Stimulated activated CD8-positive, alpha-beta memory T cell treated with anti-CD3 and anti-CD28 coated beads, Interleukin-15, amount 100 ng/mL, for 4 hours (primary cell): ENCODE results near the gene VIL1.

ENCODE experiments used
- DNase-seq, 2 donors: peaks; one replicate each; pipeline ENCODE4 v3.0.0-alpha.2; 2020; ENCODE audit warnings: low read depth in 2 of 2

The VIL1 gene

DNA sequence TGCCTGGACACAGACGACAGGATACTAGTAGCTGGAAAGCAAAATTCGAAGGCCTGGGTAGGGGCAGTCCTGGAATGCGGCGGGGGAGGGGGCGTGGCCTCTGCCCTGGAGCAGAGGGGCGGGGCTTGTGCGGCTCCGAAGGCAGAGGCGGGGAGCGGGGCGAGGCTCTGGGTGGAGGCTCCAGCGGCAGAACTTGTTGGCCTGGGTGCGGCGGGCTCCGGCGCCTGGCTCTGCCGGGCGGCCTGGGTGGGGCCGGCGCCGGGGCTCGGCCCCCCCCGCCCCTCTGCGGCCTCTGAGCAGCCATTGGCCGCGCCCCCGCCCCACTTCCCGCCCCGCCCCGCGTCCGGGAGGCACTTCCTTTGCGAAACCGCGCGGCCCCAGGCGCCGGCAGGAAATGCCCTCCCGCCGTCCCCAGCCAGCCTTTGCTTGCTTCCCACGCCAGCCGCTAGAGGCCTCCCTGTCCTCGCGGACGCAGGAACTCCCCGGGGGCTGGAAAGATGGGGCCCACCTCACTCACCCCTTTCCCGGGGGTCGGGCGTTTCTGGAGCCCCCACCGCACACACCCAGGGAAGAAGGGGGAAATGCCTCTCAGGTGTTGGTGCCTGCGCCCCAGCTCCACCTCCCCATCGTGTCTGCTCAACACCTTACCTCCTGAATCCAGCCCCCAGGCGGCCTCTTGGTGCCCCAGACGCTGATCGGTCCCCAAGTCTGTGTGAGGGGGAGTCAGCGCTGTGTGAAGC lies 12.5 kb upstream of the VIL1 start:
- DNase-seq: peak; percentile 77 to 82

DNA sequence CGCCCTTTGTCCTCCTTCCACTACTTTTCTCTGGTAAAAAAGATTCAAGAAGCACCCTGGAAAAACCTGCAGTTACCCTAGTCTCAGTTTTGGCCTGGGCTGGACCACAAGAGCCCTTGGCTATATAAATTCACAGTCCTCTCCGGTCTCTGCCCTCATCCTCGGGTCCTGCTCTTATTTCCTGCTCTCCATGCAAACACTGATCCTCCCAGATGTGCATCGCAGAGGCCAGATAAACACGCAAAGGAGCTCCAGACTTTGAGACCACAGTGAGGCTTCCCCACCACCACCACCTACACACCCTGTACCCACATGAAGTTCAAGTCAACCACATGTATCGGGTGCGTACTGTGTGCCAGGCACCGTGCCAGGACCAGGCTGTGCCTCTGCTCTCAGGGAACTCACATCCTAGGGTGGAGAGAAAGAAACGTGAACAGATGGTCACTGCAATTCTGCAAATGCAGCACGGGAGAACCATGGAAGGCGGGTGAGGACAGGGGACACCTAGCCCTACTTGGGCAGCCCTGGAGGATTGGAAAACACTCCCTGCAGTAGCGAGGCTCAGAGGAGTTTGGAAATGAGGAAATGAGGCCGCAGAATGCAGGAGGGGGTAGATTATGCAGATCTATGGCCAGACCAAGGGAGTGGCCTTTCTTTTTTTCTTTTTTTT lies 11.8 kb upstream of the VIL1 start:
- peak in 1 of 2 donors; percentile 46 for DNase-seq

DNA sequence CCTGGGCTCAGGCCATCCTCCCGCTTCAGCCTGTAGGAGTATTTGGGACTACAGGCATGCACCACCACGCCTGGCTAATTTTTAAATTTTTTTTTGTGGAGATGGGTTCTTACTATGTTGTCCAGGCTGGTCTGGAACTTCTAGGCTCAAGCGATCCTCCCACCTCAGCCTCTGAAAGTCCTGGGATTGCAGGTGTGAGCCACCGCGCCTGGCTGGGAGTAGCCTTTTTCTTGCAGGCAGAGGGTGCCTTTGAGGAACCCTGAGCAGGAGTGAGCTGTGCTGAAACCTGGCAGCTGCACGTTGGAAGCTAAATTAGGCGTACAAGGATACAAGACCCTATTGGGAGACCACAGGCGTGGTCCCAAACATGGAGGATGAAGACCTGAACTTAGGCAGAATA lies 11.2 kb upstream of the VIL1 start:
- DNase-seq: no peak

DNA sequence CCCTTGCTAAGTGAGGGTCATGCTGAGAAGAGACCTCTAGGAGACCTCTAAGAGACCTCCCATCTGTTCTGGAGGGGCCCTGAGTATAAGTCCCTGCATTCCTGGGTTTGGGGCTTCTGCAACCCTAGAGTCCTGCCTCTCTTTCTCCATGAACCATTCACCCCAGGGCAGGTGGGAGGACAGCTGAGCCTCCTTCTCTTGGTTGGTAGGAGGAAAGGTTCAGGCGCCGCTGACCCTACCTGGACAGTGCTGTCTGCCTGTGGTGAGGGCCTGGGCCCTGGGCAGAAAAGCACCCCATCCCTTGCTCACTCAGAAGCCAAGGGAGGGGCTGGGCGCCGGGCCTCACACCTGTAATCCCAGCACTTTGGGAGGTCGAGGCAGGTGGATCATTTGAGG lies 604 bp upstream of the VIL1 start:
- DNase-seq: no peak

DNA sequence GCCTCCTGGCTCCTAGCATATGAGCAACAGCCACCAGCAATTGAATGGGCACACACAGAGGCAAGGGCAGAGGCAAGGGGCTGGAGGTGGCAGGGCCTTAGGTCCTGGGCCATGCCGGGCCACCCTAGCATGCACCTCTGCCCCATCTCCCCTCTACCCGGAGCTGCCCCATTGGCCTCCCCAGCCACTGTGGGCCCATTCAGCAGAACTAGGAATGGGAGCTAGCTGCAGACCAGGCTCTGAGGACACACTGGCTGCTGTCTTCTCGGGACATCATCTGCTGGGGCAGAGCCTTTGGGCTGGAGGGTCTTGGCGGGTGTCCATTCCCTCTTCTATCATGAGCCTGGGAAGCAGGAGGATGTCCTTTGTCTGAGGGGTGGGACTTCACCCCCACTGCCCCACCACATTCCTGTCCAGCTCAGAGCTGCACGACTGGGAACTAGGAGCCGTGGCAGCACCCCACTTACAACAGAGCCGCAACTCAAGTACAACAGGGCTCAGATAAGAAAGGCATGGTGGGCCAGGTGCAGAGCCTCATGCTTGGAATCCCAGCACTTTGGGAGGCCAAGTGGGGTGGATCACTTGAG lies 800 bp downstream of the VIL1 start:
- DNase-seq: no peak

DNA sequence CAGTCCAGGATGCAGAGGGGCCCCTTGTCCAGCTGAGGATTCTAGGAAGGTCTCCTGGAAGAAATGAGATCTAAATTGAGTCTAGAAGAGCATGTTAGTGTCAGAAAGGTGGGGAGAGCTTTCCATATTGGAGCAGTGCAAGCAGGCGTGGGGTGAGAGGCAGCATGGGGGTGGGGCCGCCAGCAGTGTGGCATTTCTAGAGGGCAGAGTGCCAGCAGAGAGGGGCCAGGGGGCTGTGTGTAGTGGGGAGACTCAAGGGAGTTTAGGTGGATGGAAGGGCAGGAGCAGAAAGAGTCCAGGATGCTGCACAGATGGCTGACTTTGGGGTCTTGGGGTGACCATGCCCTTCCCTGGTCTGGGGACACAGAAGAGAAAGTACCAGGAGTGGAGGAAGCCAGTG lies 2.1 kb downstream of the VIL1 start:
- DNase-seq: no peak

DNA sequence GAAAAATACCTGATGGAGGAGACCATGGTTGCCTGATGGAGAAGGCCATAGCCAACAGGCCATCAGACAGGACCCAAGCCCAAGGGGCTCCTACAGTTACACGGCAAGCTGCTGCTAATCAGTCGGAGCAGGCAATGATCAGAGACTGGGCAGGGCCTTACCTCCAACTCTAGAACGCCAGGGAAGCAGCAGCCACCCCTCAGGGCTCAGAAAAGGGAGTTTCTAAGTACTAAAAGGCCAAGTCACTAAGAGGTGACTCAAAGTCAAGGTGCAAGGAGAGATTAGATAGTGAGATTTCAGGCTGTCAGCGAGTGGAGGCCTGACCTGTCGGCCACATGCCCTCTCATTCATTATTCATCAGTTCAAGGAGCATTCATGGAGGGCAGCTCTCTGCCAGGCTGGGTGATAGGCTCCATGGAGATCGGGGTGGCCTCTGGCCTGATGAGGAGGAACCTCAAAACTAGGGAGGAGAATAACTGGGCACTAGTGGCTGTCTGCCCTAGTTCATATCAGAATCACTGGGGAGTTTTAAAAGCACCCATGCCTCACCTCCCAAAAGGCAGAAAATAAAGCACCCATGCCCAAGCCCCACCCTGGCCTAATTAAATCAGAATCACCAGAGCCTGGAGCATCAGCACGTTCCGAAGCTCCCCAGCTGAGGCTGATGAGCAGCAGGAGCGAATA lies 3.6 kb downstream of the VIL1 start:
- DNase-seq: no peak

DNA sequence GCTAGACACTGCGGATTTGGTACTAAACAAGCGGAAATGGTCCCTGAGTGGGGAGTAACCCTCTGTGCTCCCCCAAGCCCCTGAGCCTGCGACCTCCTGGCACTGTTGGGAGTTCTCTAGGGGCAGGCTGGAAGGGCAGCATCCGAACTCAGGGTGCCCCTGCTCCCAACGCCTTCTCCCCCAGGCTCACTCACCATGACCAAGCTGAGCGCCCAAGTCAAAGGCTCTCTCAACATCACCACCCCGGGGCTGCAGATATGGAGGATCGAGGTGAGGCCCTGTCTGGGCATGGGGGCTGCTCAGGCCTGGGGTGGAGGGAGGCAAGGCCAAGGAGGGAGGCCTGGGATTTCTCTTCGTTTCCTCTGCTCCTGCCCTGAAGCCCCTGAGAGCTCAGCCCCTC lies 4.7 kb downstream of the VIL1 start:
- no peak for DNase-seq

DNA sequence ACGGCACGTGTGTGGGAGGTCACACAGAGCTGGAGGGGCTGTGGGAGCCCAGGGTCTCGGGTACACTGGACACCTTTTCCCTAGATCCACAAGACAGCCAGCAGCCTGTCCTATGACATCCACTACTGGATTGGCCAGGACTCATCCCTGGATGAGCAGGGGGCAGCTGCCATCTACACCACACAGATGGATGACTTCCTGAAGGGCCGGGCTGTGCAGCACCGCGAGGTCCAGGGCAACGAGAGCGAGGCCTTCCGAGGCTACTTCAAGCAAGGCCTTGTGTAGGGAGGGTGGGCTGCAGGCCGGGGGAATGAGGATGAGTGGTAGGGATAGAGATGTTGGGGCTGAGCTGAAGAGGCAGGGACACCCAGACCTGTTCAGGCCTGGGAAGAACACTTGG lies 6.6 kb downstream of the VIL1 start:
- DNase-seq: no peak

DNA sequence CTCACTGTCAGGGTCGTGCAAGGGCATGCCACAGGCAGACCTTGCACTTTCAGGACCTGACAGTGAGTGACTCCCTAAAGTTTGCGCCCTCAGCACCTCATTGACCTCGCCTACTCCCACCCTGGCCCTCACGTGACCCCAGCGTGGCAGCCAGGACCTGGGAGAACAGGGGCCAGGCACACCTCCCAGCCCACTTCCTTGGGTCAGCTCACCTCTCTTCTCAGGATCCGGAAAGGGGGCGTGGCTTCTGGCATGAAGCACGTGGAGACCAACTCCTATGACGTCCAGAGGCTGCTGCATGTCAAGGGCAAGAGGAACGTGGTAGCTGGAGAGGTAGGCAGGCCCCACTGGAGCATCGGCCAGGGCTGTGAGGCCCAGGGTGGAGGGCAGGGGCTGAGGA lies 8.8 kb downstream of the VIL1 start:
- DNase-seq: no peak

DNA sequence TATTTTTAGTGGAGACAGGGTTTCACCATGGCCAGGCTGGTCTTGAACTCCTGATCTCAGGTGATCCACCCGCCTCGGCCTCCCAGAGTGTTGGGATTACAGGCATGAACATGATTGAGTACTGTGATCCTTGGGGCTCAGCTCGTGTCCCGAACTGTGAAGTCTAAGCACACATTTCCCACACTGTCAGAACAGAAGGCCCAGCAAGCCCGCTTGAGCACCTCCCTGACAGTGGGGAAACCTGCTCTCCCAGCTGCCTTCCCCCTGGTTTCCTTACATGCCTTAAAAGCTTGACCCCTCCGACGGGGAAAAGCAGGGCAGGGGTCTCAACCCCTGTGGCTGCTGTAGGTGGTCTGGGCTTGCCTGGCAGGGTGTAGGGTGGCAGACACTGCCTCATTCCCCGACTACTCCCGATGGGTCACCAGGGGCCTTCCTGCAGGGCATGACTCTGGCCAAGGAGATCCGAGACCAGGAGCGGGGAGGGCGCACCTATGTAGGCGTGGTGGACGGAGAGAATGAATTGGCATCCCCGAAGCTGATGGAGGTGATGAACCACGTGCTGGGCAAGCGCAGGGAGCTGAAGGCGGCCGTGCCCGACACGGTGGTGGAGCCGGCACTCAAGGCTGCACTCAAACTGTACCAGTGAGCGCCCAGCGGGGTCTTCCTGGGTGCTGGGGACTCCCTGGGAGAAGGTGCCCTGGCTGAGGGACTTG lies 10.1 kb downstream of the VIL1 start:
- DNase-seq: no peak

DNA sequence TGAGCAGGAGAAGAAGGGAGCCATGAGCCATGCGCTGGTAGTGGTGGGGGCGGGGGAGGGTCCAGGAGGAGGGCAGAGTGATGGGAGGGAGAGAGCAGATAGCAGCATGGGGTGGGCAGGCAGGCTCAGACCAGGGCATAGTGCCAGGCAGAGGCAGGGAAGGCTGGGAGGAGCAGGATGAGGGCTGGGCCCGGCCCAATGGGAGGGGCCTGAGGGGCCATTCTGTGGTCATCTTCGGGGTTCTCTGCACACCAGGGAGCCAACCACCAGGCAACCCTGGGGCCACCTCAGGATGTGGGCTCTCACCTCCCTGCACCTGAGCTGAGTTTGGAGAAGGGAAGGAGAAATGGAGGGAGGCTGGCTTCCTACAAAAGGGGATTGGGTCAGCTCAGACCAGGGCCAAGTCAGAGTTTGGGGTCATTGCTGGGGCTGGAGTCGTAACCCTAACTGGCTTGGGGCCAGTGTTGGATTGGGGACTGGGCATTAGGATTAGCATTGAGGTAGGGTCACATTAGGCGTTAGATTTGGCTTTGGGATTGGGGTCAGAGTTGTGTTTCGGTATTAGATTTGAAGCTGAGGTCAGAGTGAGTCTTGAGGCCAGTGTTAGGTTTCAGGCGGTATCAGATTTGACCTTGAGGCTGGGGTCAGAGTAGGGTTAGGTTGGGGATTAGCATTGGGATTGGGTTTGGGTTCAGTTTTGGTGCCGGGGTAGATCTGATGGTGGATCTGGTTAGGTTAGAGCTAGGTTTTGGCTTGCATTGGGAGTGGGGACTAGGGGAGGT lies 11.2 kb downstream of the VIL1 start:
- no peak for DNase-seq

DNA sequence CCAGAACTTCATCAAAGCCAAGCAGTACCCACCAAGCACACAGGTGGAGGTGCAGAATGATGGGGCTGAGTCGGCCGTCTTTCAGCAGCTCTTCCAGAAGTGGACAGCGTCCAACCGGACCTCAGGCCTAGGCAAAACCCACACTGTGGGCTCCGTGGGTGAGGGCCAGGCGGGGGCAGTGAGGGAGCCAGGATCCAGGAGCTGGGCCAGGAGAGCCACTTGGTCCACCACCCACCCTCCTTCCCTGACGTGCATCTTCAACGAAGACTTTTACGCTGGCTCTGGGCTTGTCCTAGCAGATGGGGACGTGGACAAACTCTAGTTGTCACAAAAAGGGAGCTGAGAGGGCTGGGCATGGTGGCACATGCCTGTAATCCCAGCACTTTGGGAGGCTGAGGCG lies 11.8 kb downstream of the VIL1 start:
- no peak for DNase-seq

DNA sequence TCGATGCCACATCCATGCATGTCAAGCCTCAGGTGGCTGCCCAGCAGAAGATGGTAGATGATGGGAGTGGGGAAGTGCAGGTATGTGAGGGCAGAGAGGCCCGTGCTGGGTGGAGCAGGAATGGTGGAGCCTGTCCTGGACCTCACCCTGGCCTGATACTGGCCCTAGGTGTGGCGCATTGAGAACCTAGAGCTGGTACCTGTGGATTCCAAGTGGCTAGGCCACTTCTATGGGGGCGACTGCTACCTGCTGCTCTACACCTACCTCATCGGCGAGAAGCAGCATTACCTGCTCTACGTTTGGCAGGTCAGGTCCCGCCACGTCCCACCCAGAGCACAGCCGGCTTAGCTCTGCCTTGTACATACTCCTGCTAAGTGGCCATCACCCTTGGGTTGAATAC lies 13.0 kb downstream of the VIL1 start:
- DNase-seq: no peak

DNA sequence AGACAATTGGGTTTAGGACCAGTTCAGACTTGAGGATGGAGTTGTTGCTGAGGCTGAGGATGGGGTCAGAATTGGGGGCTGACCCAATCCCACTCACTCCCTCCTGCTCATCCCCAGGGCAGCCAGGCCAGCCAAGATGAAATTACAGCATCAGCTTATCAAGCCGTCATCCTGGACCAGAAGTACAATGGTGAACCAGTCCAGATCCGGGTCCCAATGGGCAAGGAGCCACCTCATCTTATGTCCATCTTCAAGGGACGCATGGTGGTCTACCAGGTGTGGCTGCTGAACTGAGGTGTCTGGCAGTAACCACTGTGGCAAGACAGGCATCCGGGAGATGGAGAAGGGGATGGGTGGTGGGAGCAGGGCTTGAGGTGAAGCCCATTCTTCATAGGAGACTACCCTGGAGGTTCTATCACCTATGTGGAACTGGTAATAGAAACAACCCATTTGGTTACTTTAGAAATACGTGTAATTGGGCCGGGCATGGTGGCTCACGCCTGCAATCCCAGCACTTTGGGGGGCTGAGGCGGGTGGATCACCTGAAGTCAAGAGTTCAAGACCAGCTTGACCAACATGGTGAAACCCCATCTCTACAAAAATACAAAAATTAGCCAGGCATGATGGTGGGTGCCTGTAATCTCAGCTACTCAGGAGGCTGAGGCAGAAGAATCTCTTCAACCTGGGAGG lies 13.9 kb downstream of the VIL1 start:
- DNase-seq: no peak

DNA sequence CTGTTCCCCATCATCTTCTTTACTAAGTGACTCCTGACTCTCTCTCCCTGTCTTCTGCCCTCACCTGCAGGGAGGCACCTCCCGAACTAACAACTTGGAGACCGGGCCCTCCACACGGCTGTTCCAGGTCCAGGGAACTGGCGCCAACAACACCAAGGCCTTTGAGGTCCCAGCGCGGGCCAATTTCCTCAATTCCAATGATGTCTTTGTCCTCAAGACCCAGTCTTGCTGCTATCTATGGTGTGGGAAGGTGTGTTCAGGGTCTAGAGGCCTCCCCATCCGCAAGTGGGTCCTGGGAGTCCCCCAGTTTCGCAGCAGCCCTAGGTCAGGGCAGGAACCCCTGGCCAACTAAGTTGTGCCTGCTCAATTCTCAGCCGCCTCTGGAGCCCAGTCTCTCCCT lies 15.5 kb downstream of the VIL1 start:
- DNase-seq: no peak

DNA sequence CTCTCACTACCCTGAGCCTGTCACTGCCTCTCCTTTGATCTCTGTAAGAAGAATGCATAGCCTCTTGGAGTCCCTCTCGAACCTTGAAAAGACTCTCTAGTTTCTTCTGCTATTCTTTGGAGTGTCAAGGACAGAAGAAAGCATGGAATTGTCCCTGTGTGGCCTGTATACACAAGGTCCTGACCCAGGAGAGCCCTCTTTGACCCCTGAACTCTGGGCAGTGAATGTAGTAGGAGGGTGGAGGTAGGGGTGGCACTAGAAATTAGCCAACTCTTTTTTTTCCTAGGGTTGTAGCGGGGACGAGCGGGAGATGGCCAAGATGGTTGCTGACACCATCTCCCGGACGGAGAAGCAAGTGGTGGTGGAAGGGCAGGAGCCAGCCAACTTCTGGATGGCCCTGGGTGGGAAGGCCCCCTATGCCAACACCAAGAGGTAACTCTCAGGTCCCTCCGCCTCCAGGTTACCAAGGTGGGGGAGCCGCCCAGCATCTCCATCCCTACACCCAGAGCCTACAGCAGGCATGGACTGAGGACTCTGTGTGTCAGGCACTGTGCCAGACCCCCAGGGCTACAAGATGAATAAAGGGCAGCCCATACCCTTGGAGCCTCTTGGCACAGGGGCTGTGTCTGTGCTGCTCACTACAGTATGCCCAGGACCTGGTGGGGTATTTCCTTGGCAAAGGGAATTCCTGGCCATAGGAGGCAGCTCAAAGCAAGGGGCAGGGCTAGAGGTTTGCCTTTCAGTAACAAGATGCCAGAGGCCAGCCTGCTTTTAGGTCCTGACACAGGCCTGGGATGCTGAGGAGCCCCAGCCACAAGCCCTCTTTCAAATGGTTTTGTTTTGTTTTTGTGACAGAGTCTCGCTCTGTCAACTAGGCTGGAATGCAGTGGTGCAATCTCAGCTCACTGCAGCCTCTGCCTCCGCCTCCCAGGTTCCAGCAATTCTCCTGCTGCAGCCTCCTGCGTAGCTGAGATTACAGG lies 16.4 kb downstream of the VIL1 start:
- no peak for DNase-seq

DNA sequence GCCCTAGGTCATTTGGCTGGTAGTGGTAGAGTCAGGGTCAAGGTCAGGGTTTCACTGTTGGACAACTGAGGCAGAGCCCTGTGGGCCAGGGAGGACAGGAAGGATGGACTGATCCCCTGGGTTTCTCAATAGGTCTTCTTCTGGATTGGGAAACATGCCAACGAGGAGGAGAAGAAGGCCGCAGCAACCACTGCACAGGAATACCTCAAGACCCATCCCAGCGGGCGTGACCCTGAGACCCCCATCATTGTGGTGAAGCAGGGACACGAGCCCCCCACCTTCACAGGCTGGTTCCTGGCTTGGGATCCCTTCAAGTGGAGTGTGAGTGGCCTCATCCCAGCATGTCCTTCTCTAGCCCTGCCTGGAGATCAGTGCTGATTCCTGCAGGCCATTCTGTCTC lies 18.1 kb downstream of the VIL1 start:
- DNase-seq: no peak

DNA sequence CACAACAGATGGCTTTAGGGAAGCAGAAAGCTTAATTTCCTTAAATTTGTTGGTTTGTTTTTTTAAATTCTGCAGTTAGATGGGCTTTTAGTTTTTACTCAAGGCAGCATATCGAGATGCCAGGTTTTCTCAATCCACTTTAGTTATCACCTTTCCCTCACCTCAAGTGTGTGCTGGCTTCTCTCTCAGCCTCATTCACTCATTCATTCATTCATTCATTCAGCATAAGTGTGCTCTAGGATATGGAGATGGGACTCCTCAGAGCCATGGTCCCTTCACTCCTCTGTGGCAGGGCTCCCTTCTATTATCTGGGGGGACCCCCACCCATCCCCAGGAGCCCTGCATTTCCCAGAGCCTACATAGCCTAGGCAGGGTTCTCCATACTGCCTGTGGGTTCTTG lies 19.0 kb downstream of the VIL1 start:
- DNase-seq: no peak

DNA sequence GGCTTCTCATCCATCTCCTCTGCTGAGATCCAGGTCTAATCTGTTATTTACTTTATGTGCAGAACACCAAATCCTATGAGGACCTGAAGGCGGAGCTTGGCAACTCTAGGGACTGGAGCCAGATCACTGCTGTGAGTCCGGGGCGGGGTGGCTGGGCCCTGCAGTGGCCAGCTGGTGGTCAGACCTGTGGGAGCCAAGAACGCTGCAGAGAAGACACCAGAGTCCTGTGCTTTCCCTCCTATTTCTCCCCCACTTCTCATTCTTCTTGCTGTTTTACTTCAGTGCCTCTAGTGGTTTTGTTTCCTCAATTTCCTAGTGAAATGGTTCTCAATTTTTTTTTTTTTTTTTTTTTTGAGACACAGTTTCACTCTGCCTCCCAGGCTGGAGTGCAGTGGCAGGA lies 19.7 kb downstream of the VIL1 start:
- DNase-seq: no peak
